ENCODE data around the gene CPSF2. TPM values are rescaled to one million over a fixed set of nuclear protein-coding genes. Genes with fewer than 3 reads are reported as not detected.
A peak's percentile ranks its signal among the peaks of the same experiment; 100 is the strongest.

CPSF2 gene
- total and polyA plus RNA-seq, 2 of the 13 experiments (the other 11 are each of a cell fraction or from before 2014, with no cell fraction given), result 14.3 to 67.9 TPM

DNA sequence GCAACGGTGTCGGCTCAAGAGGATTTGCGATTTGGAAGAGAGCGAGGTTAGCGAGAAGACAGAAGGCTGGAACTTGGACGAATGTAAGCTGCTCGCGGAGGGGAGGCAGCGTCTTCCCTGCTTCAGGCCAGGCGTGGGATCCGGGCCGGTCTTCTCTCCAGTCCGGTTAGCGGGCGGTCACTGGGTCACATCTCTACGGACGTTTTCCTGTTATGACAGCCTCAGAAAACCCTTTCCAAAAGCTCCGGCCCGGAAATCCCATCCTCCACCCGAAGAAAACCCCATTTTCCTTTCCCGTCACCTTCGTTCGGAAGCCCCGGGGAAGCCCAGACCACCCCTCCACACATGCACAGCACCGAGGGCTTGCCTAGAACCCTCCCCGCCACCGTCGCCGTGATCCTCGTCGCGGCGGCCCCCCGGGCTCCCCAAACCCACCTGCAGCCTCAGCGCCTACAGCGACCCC, 531 bp upstream of the CPSF2 start (continued):
- TF ChIP-seq ZNF780A (CRISPR knock-in tag; IDR thresholded peaks at IDR 0.05), result no peak
- 0 out of 2 replicates have a peak, but pooled peaks have one; percentile 0 for TF ChIP-seq MEIS2 (CRISPR knock-in tag; IDR thresholded peaks at IDR 0.05)
- no peak for TF ChIP-seq XRCC5 (optimal IDR thresholded peaks at IDR 0.05; ENCODE audit: low read length)
- peak; percentile 20 for TF ChIP-seq SRSF1 (optimal IDR thresholded peaks at IDR 0.05; ENCODE audit: low read depth, low read length)
- no peak for TF ChIP-seq ZNF556 (CRISPR knock-in tag; IDR thresholded peaks at IDR 0.05; ENCODE audit: borderline replicate concordance)
- peak; percentile 27; the same call in 1 of the 2 replicates for TF ChIP-seq ZNF749 (CRISPR knock-in tag; IDR thresholded peaks at IDR 0.05; ENCODE audit: borderline replicate concordance)
- no peak for TF ChIP-seq MIXL1 (CRISPR knock-in tag; IDR thresholded peaks at IDR 0.05)
- TF ChIP-seq, protein P1, sequence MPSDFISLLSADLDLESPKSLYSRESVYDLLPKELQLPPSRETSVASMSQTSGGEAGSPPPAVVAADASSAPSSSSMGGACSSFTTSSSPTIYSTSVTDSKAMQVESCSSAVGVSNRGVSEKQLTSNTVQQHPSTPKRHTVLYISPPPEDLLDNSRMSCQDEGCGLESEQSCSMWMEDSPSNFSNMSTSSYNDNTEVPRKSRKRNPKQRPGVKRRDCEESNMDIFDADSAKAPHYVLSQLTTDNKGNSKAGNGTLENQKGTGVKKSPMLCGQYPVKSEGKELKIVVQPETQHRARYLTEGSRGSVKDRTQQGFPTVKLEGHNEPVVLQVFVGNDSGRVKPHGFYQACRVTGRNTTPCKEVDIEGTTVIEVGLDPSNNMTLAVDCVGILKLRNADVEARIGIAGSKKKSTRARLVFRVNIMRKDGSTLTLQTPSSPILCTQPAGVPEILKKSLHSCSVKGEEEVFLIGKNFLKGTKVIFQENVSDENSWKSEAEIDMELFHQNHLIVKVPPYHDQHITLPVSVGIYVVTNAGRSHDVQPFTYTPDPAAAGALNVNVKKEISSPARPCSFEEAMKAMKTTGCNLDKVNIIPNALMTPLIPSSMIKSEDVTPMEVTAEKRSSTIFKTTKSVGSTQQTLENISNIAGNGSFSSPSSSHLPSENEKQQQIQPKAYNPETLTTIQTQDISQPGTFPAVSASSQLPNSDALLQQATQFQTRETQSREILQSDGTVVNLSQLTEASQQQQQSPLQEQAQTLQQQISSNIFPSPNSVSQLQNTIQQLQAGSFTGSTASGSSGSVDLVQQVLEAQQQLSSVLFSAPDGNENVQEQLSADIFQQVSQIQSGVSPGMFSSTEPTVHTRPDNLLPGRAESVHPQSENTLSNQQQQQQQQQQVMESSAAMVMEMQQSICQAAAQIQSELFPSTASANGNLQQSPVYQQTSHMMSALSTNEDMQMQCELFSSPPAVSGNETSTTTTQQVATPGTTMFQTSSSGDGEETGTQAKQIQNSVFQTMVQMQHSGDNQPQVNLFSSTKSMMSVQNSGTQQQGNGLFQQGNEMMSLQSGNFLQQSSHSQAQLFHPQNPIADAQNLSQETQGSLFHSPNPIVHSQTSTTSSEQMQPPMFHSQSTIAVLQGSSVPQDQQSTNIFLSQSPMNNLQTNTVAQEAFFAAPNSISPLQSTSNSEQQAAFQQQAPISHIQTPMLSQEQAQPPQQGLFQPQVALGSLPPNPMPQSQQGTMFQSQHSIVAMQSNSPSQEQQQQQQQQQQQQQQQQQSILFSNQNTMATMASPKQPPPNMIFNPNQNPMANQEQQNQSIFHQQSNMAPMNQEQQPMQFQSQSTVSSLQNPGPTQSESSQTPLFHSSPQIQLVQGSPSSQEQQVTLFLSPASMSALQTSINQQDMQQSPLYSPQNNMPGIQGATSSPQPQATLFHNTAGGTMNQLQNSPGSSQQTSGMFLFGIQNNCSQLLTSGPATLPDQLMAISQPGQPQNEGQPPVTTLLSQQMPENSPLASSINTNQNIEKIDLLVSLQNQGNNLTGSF (CRISPR knock-in tag; IDR thresholded peaks at IDR 0.05), result no peak
- no peak for TF ChIP-seq KLF9 (CRISPR knock-in tag; IDR thresholded peaks at IDR 0.05; ENCODE audit: low read depth)
- TF ChIP-seq, protein P2, sequence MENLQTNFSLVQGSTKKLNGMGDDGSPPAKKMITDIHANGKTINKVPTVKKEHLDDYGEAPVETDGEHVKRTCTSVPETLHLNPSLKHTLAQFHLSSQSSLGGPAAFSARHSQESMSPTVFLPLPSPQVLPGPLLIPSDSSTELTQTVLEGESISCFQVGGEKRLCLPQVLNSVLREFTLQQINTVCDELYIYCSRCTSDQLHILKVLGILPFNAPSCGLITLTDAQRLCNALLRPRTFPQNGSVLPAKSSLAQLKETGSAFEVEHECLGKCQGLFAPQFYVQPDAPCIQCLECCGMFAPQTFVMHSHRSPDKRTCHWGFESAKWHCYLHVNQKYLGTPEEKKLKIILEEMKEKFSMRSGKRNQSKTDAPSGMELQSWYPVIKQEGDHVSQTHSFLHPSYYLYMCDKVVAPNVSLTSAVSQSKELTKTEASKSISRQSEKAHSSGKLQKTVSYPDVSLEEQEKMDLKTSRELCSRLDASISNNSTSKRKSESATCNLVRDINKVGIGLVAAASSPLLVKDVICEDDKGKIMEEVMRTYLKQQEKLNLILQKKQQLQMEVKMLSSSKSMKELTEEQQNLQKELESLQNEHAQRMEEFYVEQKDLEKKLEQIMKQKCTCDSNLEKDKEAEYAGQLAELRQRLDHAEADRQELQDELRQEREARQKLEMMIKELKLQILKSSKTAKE (CRISPR knock-in tag; IDR thresholded peaks at IDR 0.05; ENCODE audit: borderline replicate concordance), result no peak
- no peak for TF ChIP-seq ZNF432 (CRISPR knock-in tag; IDR thresholded peaks at IDR 0.05; ENCODE audit: borderline replicate concordance)
